Measurements from ENCODE around the gene TUBB.
"Not testable (repeated sequence)": the region's sequence is repeated elsewhere in the genome, so short reads cannot be mapped to it uniquely, and the experiment has no call there.

TUBB gene

GRCh38 chr6:30717129-30717844 is 2.9 kb upstream of the TUBB start, which contains the start of gene MDC1:
MDC1 (minus strand) TSS chr6:30717281; CDS start chr6:30715175, 2,106 bp downstream.
- in situ Hi-C loops (cut with HindIII; ENCODE audit: low sequenced_read_pairs): loop anchor here (5.0 kb wide), 2 partner anchors 35 to 105 kb away; no protein-coding TSS in a partner anchor

- in situ Hi-C loops (cut with HindIII; ENCODE audit: low sequenced_read_pairs): loop anchor here (5.0 kb wide), 2 partner anchors 36 to 106 kb away; no protein-coding TSS in a partner anchor
Observed at GRCh38 chr6:30717845-30718720, 2.1 kb upstream of the TUBB start.

GRCh38 chr6:30719356-30719755 is 796 bp upstream of the TUBB start:
- in situ Hi-C loops (cut with HindIII; ENCODE audit: low sequenced_read_pairs): loop anchor here (5.0 kb wide), 2 partner anchors 37 to 107 kb away; no protein-coding TSS in a partner anchor

- in situ Hi-C loops (cut with HindIII; ENCODE audit: low sequenced_read_pairs): no loop called here
Observed at GRCh38 chr6:30720738-30721197, 616 bp downstream of the TUBB start.

GRCh38 chr6:30721198-30722024 is 1.3 kb downstream of the TUBB start:
- in situ Hi-C loops (cut with HindIII; ENCODE audit: low sequenced_read_pairs): no loop called here

GRCh38 chr6:30722025-30722279 is 1.8 kb downstream of the TUBB start:
- in situ Hi-C loops (cut with HindIII; ENCODE audit: low sequenced_read_pairs): not testable (repeated sequence)

- in situ Hi-C loops (cut with HindIII; ENCODE audit: low sequenced_read_pairs): no loop called here
Observed at GRCh38 chr6:30722280-30723112, 2.3 kb downstream of the TUBB start.

- in situ Hi-C loops (cut with HindIII; ENCODE audit: low sequenced_read_pairs): not testable (repeated sequence)
Observed at GRCh38 chr6:30723159-30723842, 3.1 kb downstream of the TUBB start.

- in situ Hi-C loops (cut with HindIII; ENCODE audit: low sequenced_read_pairs): not testable (repeated sequence)
Observed at GRCh38 chr6:30723843-30724741, 3.9 kb downstream of the TUBB start.

GRCh38 chr6:30724906-30725667 is 4.9 kb downstream of the TUBB start:
- in situ Hi-C loops (cut with HindIII; ENCODE audit: low sequenced_read_pairs): loop anchor here (25.0 kb wide), 1 partner anchor 162 kb away; the partner anchor contains the start of gene DDR1

GRCh38 chr6:30725713-30726505 is 5.8 kb downstream of the TUBB start:
- in situ Hi-C loops (cut with HindIII; ENCODE audit: low sequenced_read_pairs): loop anchor here (25.0 kb wide), 1 partner anchor 161 kb away; the partner anchor contains the start of gene DDR1

- in situ Hi-C loops (cut with HindIII; ENCODE audit: low sequenced_read_pairs): loop anchor here (25.0 kb wide), 1 partner anchor 161 kb away; the partner anchor contains the start of gene DDR1
Observed at GRCh38 chr6:30726506-30727413, 6.6 kb downstream of the TUBB start.

GRCh38 chr6:30727920-30728553 is 7.9 kb downstream of the TUBB start:
- in situ Hi-C loops (cut with HindIII; ENCODE audit: low sequenced_read_pairs): loop anchor here (25.0 kb wide), 1 partner anchor 159 kb away; the partner anchor contains the start of gene DDR1

- in situ Hi-C loops (cut with HindIII; ENCODE audit: low sequenced_read_pairs): loop anchor here (10.0 to 25.0 kb wide), 2 partner anchors 156 to 186 kb away; partner anchors contain the start of gene DDR1
Observed at GRCh38 chr6:30730601-30731435, 10.7 kb downstream of the TUBB start.

Measured in endothelial cell of hepatic sinusoid (primary cell).